Middle frontal gyrus (tissue), 1 donor: ENCODE measurements around the gene SELPLG.
"Not testable (repeated sequence)": the region's sequence is repeated elsewhere in the genome, so short reads cannot be mapped to it uniquely, and the experiment has no call there.

ENCODE experiments used
- DNase-seq: peaks from one replicate; pipeline ENCODE4 v3.0.0-alpha.2; 2015; ENCODE audit warnings: low spot score; ENCODE audit errors: extremely low spot score

The SELPLG gene

GRCh38 chr12:108592033-108592909 is 41.4 kb downstream of the SELPLG start:
- DNase-seq = no peak

GRCh38 chr12:108591267-108591980 is 42.3 kb downstream of the SELPLG start:
- no peak for DNase-seq

GRCh38 chr12:108590463-108590862 is 43.2 kb downstream of the SELPLG start:
- not testable (repeated sequence) for DNase-seq

- no peak for DNase-seq
Observed at GRCh38 chr12:108589840-108590229, 43.9 kb downstream of the SELPLG start.

- no peak for DNase-seq
Observed at GRCh38 chr12:108589028-108589839, 44.5 kb downstream of the SELPLG start.

- DNase-seq = no peak
Observed at GRCh38 chr12:108587826-108588225, 45.9 kb downstream of the SELPLG start.

GRCh38 chr12:108586306-108586705 is 47.4 kb downstream of the SELPLG start:
- DNase-seq = no peak

GRCh38 chr12:108585864-108586263 is 47.8 kb downstream of the SELPLG start:
- DNase-seq = no peak

- DNase-seq = no peak
Observed at GRCh38 chr12:108584456-108585065, 49.1 kb downstream of the SELPLG start.

- DNase-seq = no peak
Observed at GRCh38 chr12:108583991-108584390, 49.7 kb downstream of the SELPLG start.

- no peak for DNase-seq
Observed at GRCh38 chr12:108582978-108583770, 50.5 kb downstream of the SELPLG start.

- no peak for DNase-seq
Observed at GRCh38 chr12:108582509-108582908, 51.2 kb downstream of the SELPLG start.

GRCh38 chr12:108581311-108582227 is 52.1 kb downstream of the SELPLG start:
- no peak for DNase-seq

GRCh38 chr12:108580531-108580930 is 53.2 kb downstream of the SELPLG start:
- no peak for DNase-seq

GRCh38 chr12:108578813-108579212 is 54.9 kb downstream of the SELPLG start:
- DNase-seq = no peak

GRCh38 chr12:108578264-108578663 is 55.4 kb downstream of the SELPLG start:
- no peak for DNase-seq

- no peak for DNase-seq
Observed at GRCh38 chr12:108577458-108577857, 56.2 kb downstream of the SELPLG start.

- no peak for DNase-seq
Observed at GRCh38 chr12:108576660-108577234, 56.9 kb downstream of the SELPLG start.
